Smooth muscle cell (in vitro differentiated cells): ENCODE data around the gene LITAFD. TPM values are rescaled to one million over a fixed set of nuclear protein-coding genes. Genes with fewer than 3 reads are reported as not detected.

Source experiments
- DNase-seq: peaks from one replicate; lab custom pipeline; 2025; ENCODE audit not compliant: unreplicated experiment; lab: John Stamatoyannopoulos, UW
- H2AFZ ChIP-seq: fragments of 200-600 bp; sonication (generic); 2 replicates; pipeline ENCODE4 v1.6.0; 2016; ENCODE audit warnings: antibody characterized with exemption, low read depth, mild to moderate bottlenecking
- H3F3A ChIP-seq: fragments of 200-600 bp; sonication (generic); 2 replicates; pipeline ENCODE4 v1.6.0; 2017; ENCODE audit warnings: antibody characterized with exemption, low read depth
- H3K27ac ChIP-seq: fragments of 200-600 bp; sonication (generic); 2 replicates; pipeline ENCODE4 v1.5.1; 2016; ENCODE audit warnings: low read depth, mild to moderate bottlenecking
- H3K27me3 ChIP-seq: fragments of 200-600 bp; sonication (generic); 2 replicates; pipeline ENCODE4 v1.6.1; 2016; ENCODE audit warnings: low read depth, mild to moderate bottlenecking
- H3K36me3 ChIP-seq: fragments of 200-600 bp; sonication (generic); 2 replicates; pipeline ENCODE4 v1.5.1; 2016; ENCODE audit warnings: low read depth
- H3K4me1 ChIP-seq: fragments of 200-600 bp; sonication (generic); 2 replicates; pipeline ENCODE4 v1.5.1; 2016; ENCODE audit warnings: low read depth
- H3K4me2 ChIP-seq: fragments of 200-600 bp; sonication (generic); 2 replicates; pipeline ENCODE4 v1.6.0; 2016; ENCODE audit warnings: mild to moderate bottlenecking
- H3K4me3 ChIP-seq: fragments of 200-600 bp; sonication (generic); 2 replicates; pipeline ENCODE4 v1.5.1; 2016; ENCODE audit warnings: mild to moderate bottlenecking
- H3K79me2 ChIP-seq: fragments of 200-600 bp; sonication (generic); 2 replicates; pipeline ENCODE4 v1.6.0; 2016; ENCODE audit warnings: low read depth, mild to moderate bottlenecking
- H3K9ac ChIP-seq: fragments of 200-600 bp; sonication (generic); 2 replicates; pipeline ENCODE4 v1.6.0; 2016; ENCODE audit warnings: low read depth
- H3K9me3 ChIP-seq: fragments of 200-600 bp; sonication (generic); replicated peaks from 2 replicates; pipeline ENCODE4 v1.5.1; 2016; ENCODE audit warnings: low read depth
- H4K20me1 ChIP-seq: fragments of 200-600 bp; sonication (generic); 2 replicates; pipeline ENCODE4 v1.6.0; 2016; ENCODE audit warnings: low read depth
- CTCF ChIP-seq: fragments of 200-600 bp; sonication (generic); IDR thresholded peaks from 2 replicates; pipeline ENCODE4 v1.5.1; 2017; ENCODE audit warnings: borderline replicate concordance, mild to moderate bottlenecking, antibody characterized with exemption; ENCODE audit not compliant: insufficient read depth, poor library complexity, severe bottlenecking
- WGBS: methylation state at CpG from one replicate; pipeline ENCODE4 v1.1.7; 2016; ENCODE audit warnings: low lambda C conversion rate; 5-methylcytosine and 5-hydroxymethylcytosine counted together
- polyA plus RNA-seq: library from polyadenylated mRNA; unstranded; fragments of >200 nt; fragmentation: Nextera tagmentation; extraction: Ambion mirVana; gene quantifications from 2 replicates; pipeline ENCODE4 v1.2.1, GENCODE V29; 2016
- total RNA-seq: library from RNA; depleted of rRNA; stranded (reverse); fragments of >200 nt; gene quantifications from 2 replicates; pipeline ENCODE4 v1.2.3, GENCODE V29; 2014

The LITAFD gene
- total and polyA plus RNA-seq, 2 experiments from 2014 or later: not detected

- no peak for DNase-seq
- H3K27me3 ChIP-seq: no peaks in the 10 kb centered on the region
- peaks cover 9% of the 10 kb centered on the region for H3F3A ChIP-seq
- peaks cover 99% of the 10 kb centered on the region for H4K20me1 ChIP-seq
- H3K4me2 ChIP-seq: no peak overlapping the region
- H3K36me3 ChIP-seq: peaks cover 6% of the 10 kb centered on the region
- no peaks in the 10 kb centered on the region for H3K4me1 ChIP-seq
- no peak overlapping the region for H3K27ac ChIP-seq
- TF ChIP-seq CTCF: no peak
- 98% methylated on average over 11 of the region's 11 CpGs for WGBS
- H3K9me3 ChIP-seq: no peaks in the 10 kb centered on the region
- H3K9ac ChIP-seq: no peak overlapping the region
- H3K4me3 ChIP-seq: no peak overlapping the region
- H3K79me2 ChIP-seq: peaks cover 97% of the 10 kb centered on the region
- no peak overlapping the region for H2AFZ ChIP-seq
These were observed 44.7 kb downstream of the LITAFD start for GRCh38 chr16:8926827-8927226.

GRCh38 chr16:8928467-8928957, 46.4 kb downstream of the LITAFD start:
- no peak for DNase-seq
- Histone ChIP-seq H3K27ac (no peak overlapping the region), H3K9ac (no peak overlapping the region), H3K4me1 (no peaks in the 10 kb centered on the region), H2AFZ (no peak overlapping the region), H3K79me2 (peaks cover 100% of the 10 kb centered on the region), H3K9me3 (no peaks in the 10 kb centered on the region), H3K4me2 (no peak overlapping the region), H3K36me3 (no peaks in the 10 kb centered on the region), H3F3A (peaks cover 9% of the 10 kb centered on the region), H3K27me3 (no peaks in the 10 kb centered on the region), H3K4me3 (no peak overlapping the region), H4K20me1 (peaks cover 100% of the 10 kb centered on the region)
- no peak for TF ChIP-seq CTCF
- 79% methylated on average over 10 of the region's 10 CpGs for WGBS

- DNase-seq: no peak
- peaks cover 100% of the 10 kb centered on the region for H3K79me2 ChIP-seq
- H3K9me3 ChIP-seq: no peaks in the 10 kb centered on the region
- H3K9ac ChIP-seq: no peak overlapping the region
- no peak overlapping the region for H3K27ac ChIP-seq
- no peaks in the 10 kb centered on the region for H3K36me3 ChIP-seq
- TF ChIP-seq CTCF: no peak
- peaks cover 9% of the 10 kb centered on the region for H3F3A ChIP-seq
- WGBS: 95% methylated on average over 17 of the region's 17 CpGs
- no peak overlapping the region for H2AFZ ChIP-seq
- peaks cover 100% of the 10 kb centered on the region for H4K20me1 ChIP-seq
- H3K4me2 ChIP-seq: no peak overlapping the region
- no peaks in the 10 kb centered on the region for H3K4me1 ChIP-seq
- no peaks in the 10 kb centered on the region for H3K27me3 ChIP-seq
- no peak overlapping the region for H3K4me3 ChIP-seq
These were observed 47.1 kb downstream of the LITAFD start for GRCh38 chr16:8929086-8929748.

- Histone ChIP-seq H3K4me1 (peaks cover 4% of the 10 kb centered on the region), H2AFZ (no peak overlapping the region), H3K27me3 (no peaks in the 10 kb centered on the region), H3K36me3 (no peaks in the 10 kb centered on the region), H4K20me1 (peaks cover 100% of the 10 kb centered on the region), H3K9ac (no peak overlapping the region), H3K79me2 (peaks cover 100% of the 10 kb centered on the region), H3K4me2 (no peak overlapping the region), H3F3A (peaks cover 13% of the 10 kb centered on the region), H3K27ac (no peak overlapping the region), H3K4me3 (no peak overlapping the region), H3K9me3 (no peaks in the 10 kb centered on the region)
- no peak for DNase-seq
- TF ChIP-seq CTCF: no peak
- 38% methylated on average over 6 of the region's 6 CpGs for WGBS
These were observed 49.7 kb downstream of the LITAFD start for GRCh38 chr16:8931859-8932258.
